ENCODE measurements around the gene UTP25.
"Not testable (repeated sequence)": the region's sequence is repeated elsewhere in the genome, so short reads cannot be mapped to it uniquely, and the experiment has no call there.

Gene UTP25

GRCh38 chr1:209895709-209896108 lies 67.9 kb downstream of the UTP25 start:
- no peak for DNase-seq (ENCODE audit: low read depth in 2 of 2)

- DNase-seq (ENCODE audit: low read depth in 2 of 2) = no peak
These were observed 68.6 kb downstream of the UTP25 start for GRCh38 chr1:209896346-209896745.

- not testable (repeated sequence) for DNase-seq (ENCODE audit: low read depth in 2 of 2)
These were observed 70.5 kb downstream of the UTP25 start for GRCh38 chr1:209898271-209898670.

GRCh38 chr1:209898851-209899250 lies 71.1 kb downstream of the UTP25 start:
- DNase-seq (ENCODE audit: low read depth in 2 of 2) = not testable (repeated sequence)

GRCh38 chr1:209899948-209900347 lies 72.2 kb downstream of the UTP25 start:
- no peak for DNase-seq (ENCODE audit: low read depth in 2 of 2)

GRCh38 chr1:209900734-209901133 lies 73.0 kb downstream of the UTP25 start:
- no peak for DNase-seq (ENCODE audit: low read depth in 2 of 2)

GRCh38 chr1:209901211-209901610 lies 73.4 kb downstream of the UTP25 start:
- no peak for DNase-seq (ENCODE audit: low read depth in 2 of 2)

GRCh38 chr1:209904774-209905173 lies 77.0 kb downstream of the UTP25 start:
- not testable (repeated sequence) for DNase-seq (ENCODE audit: low read depth in 2 of 2)

All from stimulated activated CD8-positive, alpha-beta memory T cell treated with anti-CD3 and anti-CD28 coated beads, Interleukin-2, amount 100 ng/mL, for 1 hour (primary cell).